Bronchial epithelial cell (primary cell): ENCODE data around the gene EXOSC2. TPM values are rescaled to one million over a fixed set of nuclear protein-coding genes. Genes with fewer than 3 reads are reported as not detected.

Experiments
- DNase-seq: peaks from one replicate; pipeline ENCODE4 v3.0.0-alpha.2; 2010; ENCODE audit warnings: low read depth
- FAIRE-seq: peaks from 2 replicates; lab custom pipeline; 2011; peaks lifted over from hg19 to GRCh38; lab: Jason Lieb, UNC
- H3K27me3 ChIP-seq: 2 replicates; pipeline ENCODE4 v1.5.1; 2011; ENCODE audit warnings: low read length; ENCODE audit not compliant: control insufficient read depth, insufficient read depth
- H3K36me3 ChIP-seq: 2 replicates; pipeline ENCODE4 v1.5.1; 2011; ENCODE audit warnings: low read length; ENCODE audit not compliant: control insufficient read depth, insufficient read depth
- H3K4me3 ChIP-seq: 2 replicates; pipeline ENCODE4 v1.5.1; 2011; ENCODE audit warnings: mild to moderate bottlenecking, low read depth, low read length, control low read depth
- CTCF ChIP-seq: IDR thresholded peaks from 2 replicates; pipeline ENCODE4 v1.5.1; 2011; ENCODE audit warnings: mild to moderate bottlenecking, moderate library complexity, low read length, control low read depth, inconsistent platforms; ENCODE audit not compliant: insufficient read depth, severe bottlenecking
- total RNA-seq: library from RNA; depleted of rRNA; stranded (reverse); fragments of >200 nt; gene quantifications from 2 replicates; pipeline ENCODE4 v1.2.1, GENCODE V29; 2014

EXOSC2 gene
- total RNA-seq, 1 donor from 2014 or later = 38.7 TPM

- DNase-seq (no peak), FAIRE-seq (no peak)
- Histone ChIP-seq H3K4me3 (no peak overlapping the region), H3K27me3 (peaks cover 28% of the 10 kb centered on the region), H3K36me3 (no peaks in the 10 kb centered on the region)
- no peak for TF ChIP-seq CTCF
These were observed 23.6 kb upstream of the EXOSC2 start for GRCh38 chr9:130669965-130670364.

- no peaks in the 10 kb centered on the region for H3K36me3 ChIP-seq
- peaks cover 23% of the 10 kb centered on the region for H3K27me3 ChIP-seq
- TF ChIP-seq CTCF = no peak
- no peak for FAIRE-seq
- no peak overlapping the region for H3K4me3 ChIP-seq
- DNase-seq = no peak
These were observed 22.9 kb upstream of the EXOSC2 start for GRCh38 chr9:130670644-130671043.

- no peak overlapping the region for H3K4me3 ChIP-seq
- H3K27me3 ChIP-seq = peaks cover 7% of the 10 kb centered on the region
- DNase-seq (no peak), FAIRE-seq (no peak)
- no peak for TF ChIP-seq CTCF
- no peaks in the 10 kb centered on the region for H3K36me3 ChIP-seq
These were observed 21.1 kb upstream of the EXOSC2 start for GRCh38 chr9:130672466-130672865.

GRCh38 chr9:130672933-130673615 is 20.5 kb upstream of the EXOSC2 start:
- FAIRE-seq = no peak

GRCh38 chr9:130675396-130675795 is 18.2 kb upstream of the EXOSC2 start:
- Histone ChIP-seq H3K27me3 (no peaks in the 10 kb centered on the region), H3K4me3 (no peak overlapping the region), H3K36me3 (no peaks in the 10 kb centered on the region)
- TF ChIP-seq CTCF = no peak
- DNase-seq (no peak), FAIRE-seq (no peak)

More at GRCh38 chr9:130672933-130673615, 20.5 kb upstream of the EXOSC2 start:
- H3K27me3 ChIP-seq = peaks cover under 1% of the 10 kb centered on the region
- TF ChIP-seq CTCF = no peak
- no peak for DNase-seq
- H3K36me3 ChIP-seq = no peaks in the 10 kb centered on the region
- H3K4me3 ChIP-seq = no peak overlapping the region

GRCh38 chr9:130677252-130677651 is 16.3 kb upstream of the EXOSC2 start:
- TF ChIP-seq CTCF = no peak
- Histone ChIP-seq H3K4me3 (no peak overlapping the region), H3K36me3 (no peaks in the 10 kb centered on the region), H3K27me3 (peaks cover 2% of the 10 kb centered on the region)
- DNase-seq = no peak
- no peak for FAIRE-seq
